GM12865 (cell line): Measurements from ENCODE around the gene OGFOD3.
"Not testable (repeated sequence)": the region's sequence is repeated elsewhere in the genome, so short reads cannot be mapped to it uniquely, and the experiment has no call there.

Experiments
- DNase-seq: peaks from one replicate; pipeline ENCODE4 v3.0.0; 2010; ENCODE audit warnings: low read depth
- H3K4me3 ChIP-seq: 2 replicates; pipeline ENCODE4 v1.5.1; 2011; ENCODE audit warnings: mild to moderate bottlenecking, low read depth, low read length, control low read depth
- TF ChIP-seq, protein P1 (sequence below): IDR thresholded peaks from 2 replicates; pipeline ENCODE4 v1.5.1; 2011; ENCODE audit warnings: low read length, control low read depth, low read depth, inconsistent platforms; ENCODE audit not compliant: insufficient read depth; ENCODE audit errors: missing control alignments

OGFOD3 gene

DNA sequence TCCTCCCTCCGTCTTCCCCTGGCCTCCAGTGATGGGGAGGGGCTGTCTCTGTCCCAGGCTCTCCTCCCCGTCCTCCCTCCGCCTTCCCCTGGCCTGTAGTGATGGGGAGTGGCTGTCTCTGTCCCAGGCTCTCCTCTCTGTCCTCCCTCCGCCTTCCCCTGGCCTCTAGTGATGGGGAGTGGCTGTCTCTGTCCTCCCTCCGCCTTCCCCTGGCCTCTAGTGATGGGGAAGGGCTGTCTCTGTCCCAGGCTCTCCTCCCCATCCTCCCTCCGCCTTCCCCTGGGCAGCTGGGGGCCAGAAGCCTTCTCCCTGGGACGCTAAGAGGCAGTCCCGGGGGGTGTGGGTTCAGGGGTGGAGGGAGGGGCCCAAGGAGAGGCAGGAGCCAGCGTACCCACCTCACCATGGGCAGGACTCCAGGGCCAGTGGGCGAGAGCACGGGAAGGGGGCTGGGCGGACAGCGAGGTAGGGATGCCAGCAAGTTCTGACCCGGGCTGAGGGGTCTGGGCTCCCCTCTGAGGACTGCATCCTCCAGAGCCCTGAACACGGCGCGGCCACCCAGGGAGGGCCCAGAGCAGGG, 32.0 kb downstream of the OGFOD3 start:
- DNase-seq, result no peak
- H3K4me3 ChIP-seq, result no peak overlapping the region
- TF ChIP-seq, protein P1, sequence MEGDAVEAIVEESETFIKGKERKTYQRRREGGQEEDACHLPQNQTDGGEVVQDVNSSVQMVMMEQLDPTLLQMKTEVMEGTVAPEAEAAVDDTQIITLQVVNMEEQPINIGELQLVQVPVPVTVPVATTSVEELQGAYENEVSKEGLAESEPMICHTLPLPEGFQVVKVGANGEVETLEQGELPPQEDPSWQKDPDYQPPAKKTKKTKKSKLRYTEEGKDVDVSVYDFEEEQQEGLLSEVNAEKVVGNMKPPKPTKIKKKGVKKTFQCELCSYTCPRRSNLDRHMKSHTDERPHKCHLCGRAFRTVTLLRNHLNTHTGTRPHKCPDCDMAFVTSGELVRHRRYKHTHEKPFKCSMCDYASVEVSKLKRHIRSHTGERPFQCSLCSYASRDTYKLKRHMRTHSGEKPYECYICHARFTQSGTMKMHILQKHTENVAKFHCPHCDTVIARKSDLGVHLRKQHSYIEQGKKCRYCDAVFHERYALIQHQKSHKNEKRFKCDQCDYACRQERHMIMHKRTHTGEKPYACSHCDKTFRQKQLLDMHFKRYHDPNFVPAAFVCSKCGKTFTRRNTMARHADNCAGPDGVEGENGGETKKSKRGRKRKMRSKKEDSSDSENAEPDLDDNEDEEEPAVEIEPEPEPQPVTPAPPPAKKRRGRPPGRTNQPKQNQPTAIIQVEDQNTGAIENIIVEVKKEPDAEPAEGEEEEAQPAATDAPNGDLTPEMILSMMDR, result no peak

DNA sequence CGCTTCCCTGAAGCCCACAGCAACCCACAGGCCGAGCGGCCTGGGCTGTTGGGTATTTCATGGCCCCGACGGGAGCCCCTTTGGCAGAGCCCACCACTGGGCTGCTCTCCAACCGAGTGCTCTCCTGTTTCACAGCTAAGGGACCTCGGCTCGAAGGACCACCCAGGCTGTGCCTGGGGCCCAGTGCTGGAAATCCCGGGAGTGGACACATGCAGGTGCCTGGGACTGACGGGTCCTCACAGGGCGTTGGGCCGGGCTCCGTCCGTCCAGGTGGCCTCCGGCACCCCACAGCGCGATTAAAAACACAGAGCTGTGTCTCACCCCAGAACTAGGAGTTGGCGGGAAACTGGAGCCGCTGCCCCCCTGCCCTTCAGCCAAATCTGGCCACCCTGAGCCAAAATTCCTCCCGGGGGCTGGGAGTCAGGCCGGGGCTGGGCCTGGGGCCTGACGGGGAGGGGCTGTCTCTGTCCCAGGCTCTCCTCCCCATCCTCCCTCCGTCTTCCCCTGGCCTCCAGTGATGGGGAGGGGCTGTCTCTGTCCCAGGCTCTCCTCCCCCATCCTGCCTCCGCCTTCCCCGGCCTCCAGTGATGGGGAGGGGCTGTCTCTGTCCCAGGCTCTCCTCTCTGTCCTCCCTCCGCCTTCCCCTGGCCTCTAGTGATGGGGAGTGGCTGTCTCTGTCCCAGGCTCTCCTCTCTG, 32.7 kb downstream of the OGFOD3 start:
- TF ChIP-seq, protein P1, result no peak
- no peak overlapping the region for H3K4me3 ChIP-seq
- DNase-seq, result no peak

DNA sequence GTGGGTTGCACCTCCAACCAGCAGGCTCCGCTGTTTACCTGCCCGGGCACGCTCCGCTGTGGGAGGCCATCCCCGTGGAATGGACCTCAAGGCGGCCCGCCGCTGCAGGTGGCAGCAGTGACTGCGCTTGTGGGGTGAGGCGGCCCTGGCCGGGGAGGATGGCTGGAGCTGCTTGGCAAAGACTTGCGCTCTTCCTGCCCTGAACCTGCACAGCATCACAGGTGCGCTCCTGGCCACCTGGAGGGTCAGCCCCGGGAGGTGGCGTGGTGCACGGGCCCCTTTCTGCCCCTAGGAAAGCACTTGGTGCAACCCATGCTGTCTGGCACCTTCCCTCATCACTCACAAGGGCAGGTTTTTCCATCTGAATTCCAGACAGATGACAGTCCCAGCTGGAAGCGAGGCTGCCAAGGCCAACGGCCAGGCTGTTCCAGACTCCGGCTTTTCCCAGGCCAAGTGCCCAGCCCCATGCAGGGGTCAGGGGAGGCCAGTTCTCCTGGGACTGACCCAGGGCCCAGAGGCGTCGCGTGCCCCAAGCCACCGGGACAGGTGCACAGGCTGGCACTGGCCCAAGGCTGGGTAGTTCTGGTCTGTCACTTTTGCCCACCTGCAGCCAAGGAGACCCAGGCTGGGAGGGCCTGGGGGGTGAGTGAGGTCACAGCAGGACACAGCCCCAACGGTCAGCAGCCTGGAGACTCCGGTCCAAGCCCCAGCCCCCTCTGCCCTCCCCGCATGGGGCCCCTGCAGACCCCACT, 33.5 kb downstream of the OGFOD3 start:
- TF ChIP-seq, protein P1, result no peak
- H3K4me3 ChIP-seq, result no peak overlapping the region
- DNase-seq, result no peak

DNA sequence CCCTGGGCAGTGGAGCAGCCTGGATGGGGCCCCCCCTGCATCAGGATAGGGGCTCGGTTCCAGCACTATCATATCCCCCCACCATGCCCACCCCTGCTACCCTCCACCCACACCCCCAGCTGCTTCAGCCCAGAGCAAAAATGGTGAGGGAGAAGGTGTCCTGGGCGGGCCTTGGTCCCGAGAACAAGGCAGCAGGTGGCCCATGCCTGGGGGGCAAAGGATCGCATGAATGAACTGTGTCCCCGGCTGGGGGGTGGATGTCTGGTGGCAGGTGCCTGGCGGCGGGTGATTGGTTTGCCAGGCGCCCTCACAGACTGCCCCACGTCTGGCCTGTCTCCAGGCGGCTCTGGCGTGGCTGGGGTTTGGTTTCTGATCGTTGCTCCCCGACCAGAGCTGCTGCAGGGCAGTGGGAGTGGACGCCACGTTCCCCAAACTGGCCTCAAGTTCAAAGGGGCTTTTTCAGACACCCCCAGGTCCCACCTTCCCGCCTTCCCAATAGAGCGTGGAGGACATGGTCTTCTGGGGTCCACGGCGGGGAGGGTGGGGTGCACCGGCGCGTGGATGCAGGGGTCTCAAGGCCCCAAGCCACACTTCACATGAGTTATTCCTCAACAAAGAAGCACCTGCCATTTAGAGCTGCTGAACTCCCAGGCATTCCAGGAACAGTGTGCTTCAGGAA, 34.2 kb downstream of the OGFOD3 start:
- TF ChIP-seq, protein P1, result no peak
- no peak for DNase-seq
- no peak overlapping the region for H3K4me3 ChIP-seq

DNA sequence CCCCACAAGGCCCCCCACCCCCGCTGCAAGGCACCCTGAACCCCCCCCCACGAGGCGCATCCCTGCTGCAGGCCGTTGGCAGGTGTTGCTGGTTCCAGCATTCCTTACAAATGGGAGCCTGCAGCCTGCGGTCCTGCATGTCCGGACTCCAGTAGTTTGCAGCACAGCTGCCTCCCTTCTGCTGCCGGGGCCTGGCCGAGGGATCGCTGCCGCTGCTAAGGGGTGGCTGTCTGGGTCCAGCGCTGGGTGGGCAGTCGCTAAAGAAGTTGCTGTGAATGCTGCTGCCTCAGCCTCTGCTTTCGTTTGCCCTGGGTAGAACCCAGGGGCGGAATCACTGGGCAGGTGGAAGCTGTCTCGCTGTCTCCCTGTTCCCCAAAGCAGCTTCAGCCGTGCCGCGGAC, 35.0 kb downstream of the OGFOD3 start:
- H3K4me3 ChIP-seq, result no peak overlapping the region
- TF ChIP-seq, protein P1, result no peak
- DNase-seq, result no peak

DNA sequence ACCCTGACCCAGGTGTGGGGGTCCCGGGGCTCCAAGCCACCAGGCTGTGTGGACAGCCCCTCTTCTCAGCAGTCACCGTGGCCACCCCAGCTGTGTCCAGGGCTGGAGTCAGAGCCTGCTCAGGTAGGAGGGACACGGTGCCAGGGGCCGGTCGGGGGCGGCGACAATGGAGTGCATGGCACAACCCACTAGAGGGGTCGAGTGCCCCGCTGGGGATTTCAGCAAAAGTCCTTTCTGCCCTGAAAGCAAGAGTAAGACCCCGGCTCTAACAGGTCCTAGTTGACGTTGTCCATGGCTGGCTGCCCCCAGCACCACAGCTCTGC, 35.5 kb downstream of the OGFOD3 start:
- no peak for DNase-seq
- H3K4me3 ChIP-seq, result no peak overlapping the region
- TF ChIP-seq, protein P1, result no peak

DNA sequence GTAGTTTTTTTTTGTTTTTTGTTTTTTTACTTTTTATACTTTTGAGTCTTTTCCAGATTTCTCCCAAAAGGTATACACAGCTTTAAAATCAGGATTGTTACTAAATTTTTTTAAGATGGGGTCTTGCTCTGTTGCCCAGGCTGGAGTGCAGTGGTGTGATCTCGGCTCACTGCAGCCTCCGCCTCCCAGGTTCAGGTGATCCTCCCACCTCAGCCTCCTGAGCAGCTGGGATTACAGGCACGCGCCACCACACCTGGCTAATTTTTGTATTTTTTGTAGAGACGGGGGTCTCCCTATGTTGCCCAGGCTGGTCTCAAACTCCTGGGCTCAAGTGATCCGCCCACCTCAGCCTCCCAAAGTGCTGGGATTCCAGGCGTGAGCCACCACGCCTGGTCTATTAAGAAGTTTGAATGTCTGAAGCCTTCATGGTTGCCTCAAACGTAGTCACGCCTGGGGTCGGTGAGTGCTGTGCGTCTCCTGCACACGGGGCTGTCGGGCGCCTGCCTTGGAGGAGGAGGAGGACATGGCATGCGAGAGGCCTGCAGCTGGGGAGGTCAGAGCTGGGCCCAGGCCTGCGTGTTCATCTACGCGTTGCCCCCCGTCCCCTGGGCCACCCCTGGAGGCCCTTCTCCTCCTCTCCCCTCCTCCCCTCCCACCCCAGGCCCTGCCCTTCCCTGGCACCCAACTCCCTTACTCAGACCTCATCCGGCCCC, 36.0 kb downstream of the OGFOD3 start:
- DNase-seq, H3K4me3 ChIP-seq: not testable (repeated sequence)

DNA sequence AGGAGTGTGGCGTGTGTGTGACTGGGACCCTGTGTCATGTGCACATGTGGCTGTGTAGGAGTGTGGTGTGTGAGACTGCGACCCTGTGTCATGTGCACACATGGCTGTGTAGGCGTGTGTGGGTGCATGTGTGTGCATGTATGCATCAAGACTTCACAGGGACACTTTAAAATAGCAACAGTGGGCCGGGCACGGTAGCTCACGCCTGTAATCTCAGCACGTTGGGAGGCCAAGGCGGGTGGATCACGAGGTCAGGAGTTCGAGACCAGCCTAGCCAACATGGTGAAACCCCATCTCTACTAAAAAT, 36.7 kb downstream of the OGFOD3 start:
- H3K4me3 ChIP-seq, DNase-seq: not testable (repeated sequence)
